ENCODE measurements around the gene BTN2A1.

DNA sequence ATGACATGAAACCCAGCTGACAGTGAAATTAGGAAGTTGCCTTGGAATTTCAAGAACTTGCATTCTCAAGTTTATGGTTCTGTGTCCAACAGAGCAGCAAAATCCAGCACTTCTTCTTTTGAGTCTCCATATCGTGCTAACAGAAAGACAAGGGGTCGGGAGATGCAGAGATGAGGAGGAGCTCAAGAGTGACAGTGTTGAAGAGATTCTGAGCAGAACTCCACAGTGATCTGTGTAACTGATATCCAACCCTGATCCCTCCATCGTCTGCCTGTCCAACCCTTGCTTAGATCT, 21.2 kb downstream of the BTN2A1 start:
- TF ChIP-seq CTCF (conservative IDR thresholded peaks at IDR 0.05; ENCODE audit: low read length): no peak
- TF ChIP-seq EZH2phosphoT487 (IDR thresholded peaks at IDR 0.05; ENCODE audit: borderline replicate concordance, low read depth, low read length): no peak
